BJ (cell line): ENCODE results near the gene MINDY3. TPM values are rescaled to one million over a fixed set of nuclear protein-coding genes. Genes with fewer than 3 reads are reported as not detected.

Source experiments
- CTCF ChIA-PET: fragments of 350-600 bp; formaldehyde crosslinking; extraction: SDS; loops from one replicate; lab custom pipeline; 2021; ENCODE audit warnings: antibody characterized with exemption, inconsistent platforms; lab: Yijun Ruan, JAX
- POLR2A ChIA-PET: fragments of 300-600 bp; sonication (Branson Sonifier 250); formaldehyde crosslinking; extraction: SDS; loops from one replicate; lab custom pipeline; 2021; ENCODE audit warnings: antibody characterized with exemption; lab: Charles Lee
- DNase-seq: peaks from one replicate; pipeline ENCODE4 v3.0.0-alpha.2; 2011; ENCODE audit warnings: low read depth
- H3K27me3 ChIP-seq: 2 replicates; pipeline ENCODE4 v1.6.0; 2011; ENCODE audit warnings: low read length; ENCODE audit not compliant: control insufficient read depth, insufficient read depth
- H3K36me3 ChIP-seq: 2 replicates; pipeline ENCODE4 v1.5.1; 2011; ENCODE audit warnings: low read length; ENCODE audit not compliant: control insufficient read depth, insufficient read depth
- H3K4me3 ChIP-seq: 2 replicates; pipeline ENCODE4 v1.5.1; 2011; ENCODE audit warnings: low read depth, mild to moderate bottlenecking, control low read depth, low read length
- polyA plus RNA-seq: library from polyadenylated mRNA; depleted of rRNA; stranded (reverse); fragments of >200 nt; gene quantifications from 2 replicates; pipeline ENCODE4 v1.2.3, GENCODE V29; 2011
- TF ChIP-seq, protein P1 (sequence below): IDR thresholded peaks from 2 replicates; pipeline ENCODE4 v1.5.1; 2011; ENCODE audit warnings: low read depth, mild to moderate bottlenecking, control low read depth, inconsistent platforms, low read length, moderate library complexity; ENCODE audit not compliant: insufficient read depth

Gene MINDY3
- polyA plus RNA-seq, 1 experiment = 11.9 TPM

DNA sequence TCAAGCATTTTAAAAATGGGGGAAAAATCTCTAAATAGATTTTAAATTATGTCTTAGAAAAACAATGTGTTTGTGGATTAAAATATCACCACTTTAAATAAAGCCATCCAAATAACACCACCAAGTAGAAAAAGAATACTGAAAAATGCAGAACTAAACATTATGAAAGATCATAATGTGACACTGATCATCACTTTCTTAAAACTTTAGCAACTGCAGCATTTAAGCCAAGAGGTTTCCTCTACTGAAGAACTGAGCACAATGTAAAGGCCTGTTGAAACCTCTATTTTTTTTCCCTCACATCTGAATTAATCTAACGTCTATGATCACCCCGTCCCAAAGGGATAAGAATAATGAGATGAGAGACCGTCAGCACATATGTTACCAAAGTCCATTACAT lies 18.6 kb downstream of the MINDY3 start:
- H3K36me3 ChIP-seq = no peaks in the 10 kb centered on the region
- CTCF ChIA-PET = no interaction called here
- H3K27me3 ChIP-seq = no peaks in the 10 kb centered on the region
- DNase-seq = no peak
- POLR2A ChIA-PET = no interaction called here
- no peak overlapping the region for H3K4me3 ChIP-seq
- TF ChIP-seq, protein P1, sequence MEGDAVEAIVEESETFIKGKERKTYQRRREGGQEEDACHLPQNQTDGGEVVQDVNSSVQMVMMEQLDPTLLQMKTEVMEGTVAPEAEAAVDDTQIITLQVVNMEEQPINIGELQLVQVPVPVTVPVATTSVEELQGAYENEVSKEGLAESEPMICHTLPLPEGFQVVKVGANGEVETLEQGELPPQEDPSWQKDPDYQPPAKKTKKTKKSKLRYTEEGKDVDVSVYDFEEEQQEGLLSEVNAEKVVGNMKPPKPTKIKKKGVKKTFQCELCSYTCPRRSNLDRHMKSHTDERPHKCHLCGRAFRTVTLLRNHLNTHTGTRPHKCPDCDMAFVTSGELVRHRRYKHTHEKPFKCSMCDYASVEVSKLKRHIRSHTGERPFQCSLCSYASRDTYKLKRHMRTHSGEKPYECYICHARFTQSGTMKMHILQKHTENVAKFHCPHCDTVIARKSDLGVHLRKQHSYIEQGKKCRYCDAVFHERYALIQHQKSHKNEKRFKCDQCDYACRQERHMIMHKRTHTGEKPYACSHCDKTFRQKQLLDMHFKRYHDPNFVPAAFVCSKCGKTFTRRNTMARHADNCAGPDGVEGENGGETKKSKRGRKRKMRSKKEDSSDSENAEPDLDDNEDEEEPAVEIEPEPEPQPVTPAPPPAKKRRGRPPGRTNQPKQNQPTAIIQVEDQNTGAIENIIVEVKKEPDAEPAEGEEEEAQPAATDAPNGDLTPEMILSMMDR = no peak

DNA sequence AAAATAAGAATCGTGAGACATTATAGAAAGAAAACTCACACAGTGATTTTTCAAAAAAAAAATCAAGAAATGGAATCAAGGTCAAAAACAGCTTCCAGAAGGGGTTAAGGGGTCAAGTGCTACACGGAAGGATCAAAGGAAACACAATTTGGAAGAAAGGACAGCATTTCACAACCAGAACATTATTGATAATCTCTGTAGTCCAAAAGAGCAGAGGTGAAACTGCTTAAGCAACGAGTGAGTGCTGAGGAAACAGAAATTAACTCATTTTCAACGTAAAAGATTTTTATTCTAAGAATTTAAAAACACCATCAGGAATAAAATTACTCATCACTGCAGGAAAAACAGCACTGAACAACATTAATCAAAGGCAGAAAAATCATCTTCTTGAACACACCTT lies 23.5 kb downstream of the MINDY3 start:
- 0 out of 2 replicates have a peak, but pooled peaks cover 2% of the 10 kb centered on the region for H3K36me3 ChIP-seq
- TF ChIP-seq, protein P1 = no peak
- H3K27me3 ChIP-seq = no peaks in the 10 kb centered on the region
- ChIA-PET CTCF (interaction anchor here (0.8 kb wide), 1 partner anchor 252 kb away, joined by 3 read pairs; no protein-coding TSS in a partner anchor), POLR2A (no interaction called here)
- DNase-seq = no peak
- no peak overlapping the region for H3K4me3 ChIP-seq

DNA sequence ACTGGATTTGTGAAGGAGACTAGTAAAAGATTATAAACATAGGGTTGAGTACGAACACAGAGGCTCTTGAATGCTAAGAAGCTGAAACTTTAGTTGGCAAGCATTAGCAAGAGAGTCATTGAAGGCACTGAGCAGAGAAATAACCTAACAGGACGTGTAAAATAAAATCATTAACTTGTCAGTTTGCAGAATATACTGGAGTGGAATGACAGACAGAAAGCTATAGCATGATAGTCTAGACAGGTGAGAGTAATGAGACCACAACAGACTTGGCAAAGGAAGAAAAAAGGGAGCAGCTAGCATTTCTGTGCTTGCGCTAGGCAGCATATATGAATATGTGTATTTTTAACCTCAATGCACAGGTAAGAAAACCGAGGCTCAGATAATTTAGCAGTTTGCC lies 30.8 kb downstream of the MINDY3 start:
- Histone ChIP-seq H3K4me3 (no peak overlapping the region), H3K36me3 (0 out of 2 replicates have a peak, but pooled peaks cover 2% of the 10 kb centered on the region), H3K27me3 (no peaks in the 10 kb centered on the region)
- DNase-seq = no peak
- CTCF ChIA-PET = interaction anchor here (0.6 to 1.7 kb wide), 5 partner anchors 9 to 603 kb away, joined by 3 to 5 read pairs (median 3); partner anchors contain the start of gene ITGA8
- TF ChIP-seq, protein P1 = no peak
- POLR2A ChIA-PET = no interaction called here

- TF ChIP-seq, protein P1 = peak; percentile 45
- CTCF ChIA-PET = no interaction called here
- POLR2A ChIA-PET = no interaction called here
- no peak for DNase-seq
- Histone ChIP-seq H3K36me3 (no peaks in the 10 kb centered on the region; the same call in 1 of the 2 replicates), H3K4me3 (no peak overlapping the region), H3K27me3 (no peaks in the 10 kb centered on the region)
These were observed 35.8 kb downstream of the MINDY3 start for GRCh38 chr10:15824498-15824897.

GRCh38 chr10:15822131-15822530 lies 38.2 kb downstream of the MINDY3 start:
- DNase-seq = no peak
- ChIA-PET POLR2A (no interaction called here), CTCF (interaction anchor here (1.2 kb wide), 1 partner anchor 103 kb away, joined by 3 read pairs; no protein-coding TSS in a partner anchor)
- no peak overlapping the region for H3K4me3 ChIP-seq
- TF ChIP-seq, protein P1 = no peak
- no peaks in the 10 kb centered on the region; the same call in 1 of the 2 replicates for H3K36me3 ChIP-seq
- H3K27me3 ChIP-seq = no peaks in the 10 kb centered on the region
